Lower leg skin (tissue), 4 donors: ENCODE measurements around the gene PHF11. TPM values are rescaled to one million over a fixed set of nuclear protein-coding genes. Genes with fewer than 3 reads are reported as not detected.

ENCODE experiments used
- DNase-seq, 2 donors: peaks; one replicate each; pipeline ENCODE4 v3.0.0-alpha.2; 2019; ENCODE audit warnings: low spot score in 2 of 2
- H3K4me3 ChIP-seq: fragments of 200-600 bp; sonication (generic); 2 replicates; pipeline ENCODE4 v1.5.1; 2017; ENCODE audit warnings: mild to moderate bottlenecking, low read depth; ENCODE audit not compliant: poor library complexity, severe bottlenecking
- CTCF ChIP-seq, 3 donors: fragments of 450-650 bp; IDR thresholded peaks; one replicate each; pipeline ENCODE4 v1.5.1; 2016; ENCODE audit warnings: antibody characterized with exemption in 3 of 3, mild to moderate bottlenecking in 3 of 3, moderate library complexity in 2 of 3
- POLR2A ChIP-seq, 2 donors: fragments of 450-650 bp; IDR thresholded peaks; one replicate each; pipeline ENCODE4 v1.6.1; 2016 to 2017; ENCODE audit warnings: antibody characterized with exemption in 2 of 2, mild to moderate bottlenecking in 1 of 2, moderate library complexity in 1 of 2
- WGBS, 2 donors: methylation state at CpG; one replicate each; pipeline ENCODE4 v1.1.5; 2018; 5-methylcytosine and 5-hydroxymethylcytosine counted together
- intact Hi-C: fragments of 100-400 bp; cut with DNase I; formaldehyde crosslinking; loops from one replicate; pipeline ENCODE4 v1.15.0; 2023; ENCODE audit warnings: low total_unique reads
- total RNA-seq, 4 donors: library from RNA; depleted of rRNA; stranded (reverse); fragments of >200 nt; gene quantifications; one replicate each; pipeline ENCODE4 v1.1.0, GENCODE V29; 2016

PHF11 gene
- total RNA-seq, 4 donors from 2014 or later: 21.2 to 49.4 (median 32.0) TPM

DNA sequence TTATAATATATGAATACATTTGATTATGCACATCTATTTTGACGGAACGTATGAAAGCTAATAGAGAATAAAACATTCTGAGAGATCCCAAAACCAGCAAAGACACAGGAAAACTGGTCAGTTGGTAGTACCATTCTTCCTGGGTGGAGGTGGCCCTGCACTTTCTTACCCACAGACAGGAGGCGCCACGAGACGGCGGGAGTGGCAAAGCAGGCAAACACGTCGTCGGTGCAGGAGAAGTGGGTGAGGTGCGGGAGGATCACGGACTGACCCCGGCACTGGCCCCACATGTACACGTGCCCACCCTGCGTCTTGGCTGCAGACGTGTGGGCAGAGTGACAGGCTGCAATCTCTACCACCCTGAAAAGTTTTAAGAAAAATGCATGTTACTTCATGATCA lies 53.5 kb downstream of the PHF11 start:
- no peak for DNase-seq
- intact Hi-C loops: no loop called here
- no peak for TF ChIP-seq POLR2A (IDR thresholded peaks at IDR 0.05)
- no peak for TF ChIP-seq CTCF (IDR thresholded peaks at IDR 0.05)
- WGBS, 2 donors: 85 to 87% methylated on average over 15 of the region's 15 CpGs
- H3K4me3 ChIP-seq: no peak overlapping the region

- 91 to 93% methylated on average over 10 of the region's 10 CpGs for WGBS, 2 donors
- TF ChIP-seq CTCF (IDR thresholded peaks at IDR 0.05) (no peak), POLR2A (IDR thresholded peaks at IDR 0.05) (no peak)
- intact Hi-C loops: no loop called here
Observed at GRCh38 chr13:49550942-49551644, 55.3 kb downstream of the PHF11 start.

DNA sequence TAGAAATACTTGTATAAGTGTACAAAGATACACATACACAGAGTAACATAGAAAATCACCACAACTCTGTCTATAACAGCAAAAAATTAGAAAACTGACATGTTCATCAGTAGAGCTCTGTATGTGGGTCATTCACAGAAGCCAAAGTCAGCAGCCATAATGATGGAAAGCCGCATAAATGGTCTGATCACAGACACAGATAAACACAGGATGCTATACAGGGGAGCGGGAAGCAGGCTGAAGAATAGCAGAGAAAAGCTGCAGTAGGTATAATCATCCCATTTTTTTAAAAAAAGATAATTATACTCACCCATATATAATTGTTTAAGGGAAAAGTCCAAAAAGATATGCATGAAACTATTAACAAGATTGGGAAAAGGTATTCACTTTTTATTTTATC lies 58.1 kb downstream of the PHF11 start:
- WGBS, 2 donors: 96 to 98% methylated on average over 2 of the region's 2 CpGs
- TF ChIP-seq CTCF (IDR thresholded peaks at IDR 0.05) (no peak), POLR2A (IDR thresholded peaks at IDR 0.05) (no peak)
- intact Hi-C loops: no loop called here

More at GRCh38 chr13:49550942-49551644, 55.3 kb downstream of the PHF11 start:
- H3K4me3 ChIP-seq: no peak overlapping the region
- no peak for DNase-seq

GRCh38 chr13:49554387-49554786 lies 58.6 kb downstream of the PHF11 start:
- intact Hi-C loops: no loop called here
- WGBS, 2 donors: 87 to 91% methylated on average over 11 of the region's 11 CpGs
- H3K4me3 ChIP-seq: no peak overlapping the region
- no peak for TF ChIP-seq POLR2A (IDR thresholded peaks at IDR 0.05)
- TF ChIP-seq CTCF (IDR thresholded peaks at IDR 0.05): no peak
- DNase-seq: no peak

More for the DNA sequence above, 58.1 kb downstream of the PHF11 start:
- H3K4me3 ChIP-seq: no peak overlapping the region
- DNase-seq: no peak

- TF ChIP-seq CTCF (IDR thresholded peaks at IDR 0.05): no peak
- no peak for TF ChIP-seq POLR2A (IDR thresholded peaks at IDR 0.05)
- no peak overlapping the region for H3K4me3 ChIP-seq
- intact Hi-C loops: no loop called here
- no peak for DNase-seq
- 91 to 98% methylated on average over 3 of the region's 3 CpGs for WGBS, 2 donors
Observed at GRCh38 chr13:49559006-49559405, 63.3 kb downstream of the PHF11 start.
